NK-92 (cell line): ENCODE measurements around the gene GRB10.

Experiments used
- DNase-seq: peaks from one replicate; lab custom pipeline; 2025; ENCODE audit not compliant: unreplicated experiment; lab: John Stamatoyannopoulos, UW

GRB10 gene

DNA sequence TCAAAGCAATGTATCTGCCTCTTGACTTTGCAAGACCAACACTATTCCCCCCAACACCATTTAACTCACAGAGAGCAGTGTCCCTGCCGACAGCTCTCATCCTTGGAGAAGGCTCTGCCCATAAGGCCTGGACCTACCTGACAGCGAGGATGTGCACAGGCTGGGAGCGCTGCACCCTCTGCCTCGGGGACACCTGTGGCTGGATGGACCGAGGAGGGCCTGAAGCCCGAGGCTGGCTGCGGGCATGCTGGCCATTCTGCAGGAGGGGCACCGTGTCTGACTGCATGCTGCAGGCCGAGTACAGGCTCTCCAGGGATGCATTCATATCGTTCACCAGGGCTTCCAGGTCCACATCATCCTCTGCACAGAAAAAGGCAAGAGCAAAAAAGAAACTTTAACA is 108.4 kb downstream of the GRB10 start:
- DNase-seq: no peak

DNA sequence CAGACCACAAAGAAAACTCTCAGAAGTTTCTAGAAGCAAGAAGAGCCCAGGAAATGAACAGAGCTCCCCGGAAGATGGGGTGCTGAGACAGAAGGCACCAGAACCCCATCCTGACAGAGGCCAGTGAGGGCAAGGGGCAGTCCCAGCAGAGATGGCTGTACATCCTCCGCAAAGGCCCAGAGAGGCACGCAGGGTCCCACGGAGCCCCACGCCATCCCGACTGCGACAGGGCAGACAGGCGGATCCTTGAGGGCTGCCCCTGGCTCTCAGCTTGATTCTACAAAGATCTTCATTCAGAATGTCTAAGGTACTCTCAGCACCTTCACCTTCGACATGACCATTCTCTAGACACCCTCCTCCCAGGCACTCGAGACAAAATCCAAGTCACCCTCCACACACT is 109.6 kb downstream of the GRB10 start:
- no peak for DNase-seq

DNA sequence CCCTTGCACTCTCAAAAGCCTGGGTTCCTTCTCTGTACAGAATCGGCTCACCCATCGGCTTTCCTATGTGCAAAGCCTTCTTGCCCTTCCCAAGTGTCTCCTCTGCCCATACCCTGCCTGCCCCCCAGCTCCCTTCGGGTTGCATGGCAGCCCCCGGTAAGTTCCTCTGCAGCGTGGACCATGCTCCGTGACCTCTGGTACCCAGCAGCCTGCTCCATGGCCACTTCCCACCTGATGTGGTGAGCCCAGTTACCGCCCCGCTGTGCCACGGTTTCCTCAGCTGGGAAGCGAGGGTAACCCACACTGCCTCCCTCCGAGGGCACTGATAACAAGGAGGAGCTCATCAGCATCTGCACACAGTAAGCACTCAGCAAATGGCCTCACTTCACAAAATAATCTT is 110.7 kb downstream of the GRB10 start:
- no peak for DNase-seq

DNA sequence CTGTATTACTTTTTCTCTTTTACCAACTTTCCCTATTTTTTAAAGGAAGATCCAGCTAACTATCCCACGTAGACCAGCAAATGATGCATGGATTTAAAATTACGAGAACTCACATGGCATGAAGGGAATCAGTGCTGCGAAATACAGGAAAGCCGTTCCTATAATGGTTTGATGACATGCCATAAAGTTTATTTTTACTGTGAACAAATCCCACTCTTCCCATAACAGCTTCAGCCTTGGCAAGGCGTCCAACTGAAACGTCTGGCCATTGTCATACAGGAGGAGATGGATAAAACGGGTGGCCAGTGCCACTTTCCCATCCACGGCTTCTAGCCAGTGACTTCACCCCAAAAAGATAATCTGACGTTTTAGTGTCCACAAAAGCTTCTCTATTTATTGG is 111.3 kb downstream of the GRB10 start:
- DNase-seq: no peak

DNA sequence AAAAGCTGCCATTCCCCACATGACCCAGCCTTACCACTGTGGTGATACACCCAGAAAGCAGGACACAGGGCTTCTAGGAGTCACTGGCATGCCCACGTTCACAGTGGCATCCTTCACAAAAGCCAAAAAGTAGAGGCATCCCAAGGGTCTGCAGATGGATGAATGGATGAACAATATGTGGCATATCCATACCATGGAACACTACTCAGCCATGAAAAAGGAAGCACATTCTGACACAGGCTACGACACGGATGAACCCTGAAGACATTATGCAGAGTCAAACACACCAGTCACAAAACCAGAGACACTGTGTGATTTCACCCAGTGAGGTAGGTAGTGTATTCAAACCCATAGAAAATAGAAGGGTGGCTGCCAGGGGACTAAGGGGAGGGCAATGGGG is 112.8 kb downstream of the GRB10 start:
- no peak for DNase-seq

DNA sequence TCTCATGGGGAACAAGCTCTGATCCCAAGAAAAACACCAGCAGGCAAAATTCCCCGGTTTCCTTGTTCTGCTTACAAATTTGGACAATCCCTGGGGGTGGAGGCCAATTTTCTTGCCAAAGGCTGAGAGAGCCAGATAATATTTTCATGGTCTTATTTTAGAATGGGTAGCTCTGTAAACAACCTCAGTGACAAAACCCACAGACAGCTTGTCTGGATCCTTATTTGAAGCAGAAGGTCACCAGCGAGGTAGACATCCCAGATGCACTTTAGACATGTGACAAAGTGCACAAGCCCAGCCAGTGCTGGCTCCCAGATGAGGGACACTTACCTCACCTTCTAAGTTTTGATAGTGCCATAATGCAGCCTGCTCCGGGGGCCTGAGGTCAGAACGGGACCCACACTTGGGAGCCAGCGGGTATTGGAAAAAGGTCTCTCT is 114.9 kb downstream of the GRB10 start:
- no peak for DNase-seq

DNA sequence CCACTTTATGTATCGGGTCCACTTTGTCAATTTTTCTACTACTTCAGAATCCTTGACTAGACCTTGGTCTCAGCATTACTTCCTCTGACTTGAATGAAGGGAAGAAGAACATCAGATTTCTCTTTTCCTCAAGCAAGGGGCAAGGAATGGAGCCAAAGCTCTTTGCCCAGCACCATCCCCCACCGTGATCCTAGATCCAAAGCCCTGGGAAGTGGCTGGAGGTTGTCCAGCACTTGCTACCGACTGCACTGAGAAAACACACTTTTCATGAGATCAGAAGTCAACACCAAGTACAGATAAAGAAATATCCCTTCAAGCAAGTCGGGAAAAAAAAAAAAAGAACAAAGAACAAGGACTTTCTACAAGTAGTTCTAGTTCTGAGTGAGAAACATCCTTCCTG is 115.4 kb downstream of the GRB10 start:
- no peak for DNase-seq

DNA sequence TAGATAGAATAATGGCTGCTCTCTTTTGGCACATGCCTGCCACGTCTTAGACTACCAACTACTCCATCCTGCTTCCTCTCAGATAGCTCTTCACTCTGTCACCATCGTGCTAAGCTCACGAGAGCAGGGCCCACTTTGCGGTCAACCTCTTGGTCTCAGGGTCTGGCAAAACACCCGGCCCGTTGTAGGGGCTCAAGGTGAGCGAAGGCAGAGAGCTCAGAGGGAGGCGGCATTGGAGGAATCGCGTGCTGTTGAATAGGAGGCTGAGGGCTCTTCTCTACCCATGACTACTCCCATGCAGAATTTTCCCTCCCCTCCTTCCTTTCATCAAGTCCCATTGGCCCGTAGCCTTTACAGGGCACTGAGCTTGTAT is 116.6 kb downstream of the GRB10 start:
- no peak for DNase-seq

DNA sequence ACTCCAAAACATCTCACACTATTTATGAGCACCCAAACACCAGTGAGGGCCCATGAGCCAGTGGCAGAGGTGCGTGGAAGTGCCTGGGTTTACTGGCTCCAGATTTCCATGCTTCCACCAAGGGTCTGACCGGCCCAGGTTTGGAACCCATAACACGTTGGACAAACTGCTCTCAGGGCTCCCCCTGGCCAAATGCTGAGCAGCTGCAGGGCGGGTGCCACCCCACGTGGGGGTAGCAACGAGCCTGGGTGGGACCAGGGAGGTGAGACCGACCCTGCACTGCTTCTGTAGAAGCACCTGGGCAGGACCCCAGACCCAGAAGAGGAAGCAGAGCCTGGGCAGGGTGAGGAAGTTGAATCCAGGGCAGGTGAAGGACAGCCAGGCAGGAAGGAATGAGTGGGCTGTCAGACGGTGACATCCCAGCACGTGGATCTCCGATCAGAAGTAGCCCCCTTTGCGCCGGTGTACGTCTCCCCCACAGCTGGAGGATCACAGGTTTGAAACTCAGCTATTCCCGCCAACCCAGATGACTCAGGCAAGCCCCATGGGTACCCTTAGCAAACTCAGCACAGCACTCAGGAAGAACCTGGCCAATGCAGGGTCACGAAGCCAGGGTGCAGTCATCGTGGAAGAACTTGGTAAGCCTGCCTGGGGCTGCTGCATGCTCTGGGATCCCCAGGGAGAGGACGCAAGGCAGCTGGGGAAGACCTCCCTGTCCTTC is 117.1 kb downstream of the GRB10 start:
- no peak for DNase-seq

DNA sequence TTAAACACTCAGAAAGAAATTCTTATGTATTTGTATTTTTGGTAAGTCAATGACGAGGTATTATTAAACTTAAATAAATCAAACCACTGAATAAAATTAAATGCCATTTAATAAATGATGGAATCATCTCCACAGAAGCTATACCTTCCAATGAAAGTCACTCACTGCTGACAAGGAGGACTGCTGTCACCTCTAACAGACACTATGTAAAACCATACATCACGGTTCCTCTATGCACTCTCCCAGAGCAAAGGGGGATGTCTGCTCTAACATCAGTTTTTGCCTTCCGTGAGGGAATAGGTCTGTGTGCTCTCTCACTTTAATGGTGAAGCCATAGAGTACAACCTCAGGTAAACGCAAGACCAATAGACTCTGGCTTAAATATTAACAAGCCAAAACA is 117.8 kb downstream of the GRB10 start:
- DNase-seq: no peak

DNA sequence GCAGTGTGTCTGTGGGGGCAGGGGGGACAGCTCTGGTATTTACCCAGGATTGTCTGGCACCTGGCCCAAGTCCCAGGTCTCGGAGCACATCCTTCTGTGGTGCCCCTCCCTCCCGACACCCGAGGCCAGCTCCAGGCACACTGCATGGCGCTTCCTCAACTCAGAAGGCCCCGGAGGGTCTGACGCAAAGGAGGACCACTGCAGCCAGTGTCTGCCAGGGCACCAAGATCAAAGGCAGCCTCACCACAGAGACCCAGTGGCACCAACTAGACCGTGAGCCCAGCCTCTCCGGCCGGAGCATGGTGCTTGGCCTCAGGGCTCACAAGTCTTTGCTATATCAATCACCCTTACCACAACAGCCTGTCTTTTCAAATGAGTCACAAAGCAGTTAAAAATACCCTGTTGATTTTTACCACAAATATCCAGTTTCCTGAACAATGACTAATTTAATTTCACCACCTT is 118.2 kb downstream of the GRB10 start:
- no peak for DNase-seq

DNA sequence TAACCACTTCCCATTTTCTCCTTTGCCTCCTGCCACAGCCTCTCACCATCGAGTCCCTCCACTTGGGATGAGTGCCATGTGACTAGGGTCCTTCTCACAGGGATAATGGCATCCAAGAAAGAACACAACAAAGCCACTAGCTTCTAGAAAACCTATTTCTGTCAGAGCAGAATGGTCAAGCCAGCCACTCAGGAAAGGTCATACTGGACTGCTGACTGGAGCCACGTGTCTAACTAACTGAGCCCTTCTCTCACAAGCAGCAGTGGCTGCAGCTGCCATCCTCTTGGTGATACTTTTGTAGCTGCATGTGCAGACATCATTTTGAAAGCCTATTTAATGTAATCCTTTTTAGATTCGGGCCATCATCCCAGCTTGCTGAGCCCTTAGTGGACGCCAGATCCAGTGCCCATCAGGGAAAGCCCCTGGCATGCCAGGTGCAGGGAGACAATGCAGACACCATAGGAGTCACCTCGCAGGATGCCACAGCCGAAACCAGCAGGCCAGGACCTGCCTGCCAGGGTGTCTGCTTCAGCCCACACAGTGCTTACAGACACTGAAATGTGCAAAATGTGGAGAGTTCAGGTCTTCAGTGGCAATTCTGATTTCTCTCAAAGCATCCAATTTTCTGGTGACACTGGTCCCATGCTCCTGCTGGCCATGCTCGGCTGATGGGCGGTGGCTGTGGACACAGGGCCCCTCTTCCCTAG is 119.1 kb downstream of the GRB10 start:
- DNase-seq: no peak

DNA sequence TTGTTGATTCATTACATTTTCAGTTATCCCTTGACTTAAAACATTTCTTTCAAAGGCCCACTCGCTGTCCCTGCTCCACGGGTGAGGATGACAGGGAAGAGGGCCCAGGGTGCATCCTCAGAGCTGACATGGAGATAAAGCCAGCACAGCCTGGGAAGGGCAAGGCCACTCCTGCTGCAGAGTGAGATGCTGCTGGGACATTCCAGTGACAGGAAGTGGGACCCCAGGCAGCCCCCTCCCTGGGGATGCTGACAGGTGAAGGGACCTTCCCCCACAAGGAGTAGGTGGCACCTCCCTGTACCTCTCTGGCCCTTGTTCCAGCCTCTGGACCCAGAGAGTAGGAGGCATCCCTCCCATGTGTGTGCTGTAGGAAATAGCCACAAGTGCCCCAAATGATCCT is 119.7 kb downstream of the GRB10 start:
- DNase-seq: no peak

DNA sequence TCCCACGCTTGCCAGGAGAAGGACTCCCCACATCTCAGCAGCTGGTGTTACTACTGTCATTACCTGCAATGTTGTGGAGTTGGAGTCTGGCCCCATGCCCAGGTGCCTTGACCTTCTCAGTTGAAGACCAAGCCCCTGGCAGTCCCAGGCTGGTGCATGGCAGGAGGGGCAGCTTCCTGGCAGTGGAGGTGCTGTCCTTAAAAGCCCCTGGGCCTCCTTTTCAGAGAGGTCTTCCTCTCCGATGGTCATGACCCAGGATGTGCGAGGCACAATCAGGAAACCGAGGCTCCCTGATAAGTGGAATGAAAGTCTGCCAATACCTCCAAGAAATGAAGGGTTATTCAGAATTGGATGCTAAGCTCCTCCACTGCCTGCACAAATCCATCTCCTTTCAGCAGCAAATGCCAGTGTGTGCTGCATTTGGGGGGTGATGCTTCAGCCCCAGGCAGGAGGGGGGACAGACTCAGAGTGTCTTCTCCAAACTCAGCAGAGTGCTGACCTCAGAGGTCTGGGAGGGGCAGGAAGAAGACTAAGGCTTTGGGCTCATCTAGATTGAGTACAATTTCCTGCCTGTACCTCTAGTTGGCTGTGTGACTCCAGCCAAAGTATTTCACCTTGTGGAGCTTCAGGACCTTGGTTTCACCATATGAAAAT is 120.5 kb downstream of the GRB10 start:
- DNase-seq: no peak

DNA sequence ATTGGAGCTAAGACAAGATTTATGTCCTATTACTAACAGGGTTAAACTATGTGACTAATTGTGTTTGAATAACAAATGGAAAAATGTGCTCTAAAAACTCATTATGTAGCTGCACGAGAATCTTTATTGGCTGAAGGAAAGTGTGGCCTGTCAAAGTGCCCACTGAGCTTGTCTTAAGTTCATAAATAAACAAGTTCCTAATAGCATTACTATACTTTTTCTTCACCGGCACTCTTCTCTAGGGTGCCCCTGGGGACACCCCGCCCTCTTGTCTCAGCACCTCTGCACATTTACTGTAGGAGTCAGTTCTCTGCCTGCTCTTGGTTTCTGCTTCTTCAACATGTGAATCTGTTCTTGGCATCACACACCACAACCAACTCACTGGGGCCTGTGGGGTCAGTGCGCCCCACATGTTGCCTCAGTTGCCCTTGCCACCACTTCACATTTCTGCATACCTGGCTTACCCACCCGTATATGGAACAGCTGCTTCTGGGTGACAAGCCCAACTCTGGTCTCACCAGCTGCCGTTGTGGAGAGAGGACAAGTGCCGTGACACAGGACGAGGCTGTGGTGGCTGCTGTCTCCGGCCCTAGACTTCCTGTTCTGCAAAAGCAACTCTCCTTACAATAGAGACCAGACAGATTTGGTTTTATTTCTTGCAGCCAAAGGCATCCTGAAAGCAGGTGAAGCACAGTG is 121.2 kb downstream of the GRB10 start:
- no peak for DNase-seq

DNA sequence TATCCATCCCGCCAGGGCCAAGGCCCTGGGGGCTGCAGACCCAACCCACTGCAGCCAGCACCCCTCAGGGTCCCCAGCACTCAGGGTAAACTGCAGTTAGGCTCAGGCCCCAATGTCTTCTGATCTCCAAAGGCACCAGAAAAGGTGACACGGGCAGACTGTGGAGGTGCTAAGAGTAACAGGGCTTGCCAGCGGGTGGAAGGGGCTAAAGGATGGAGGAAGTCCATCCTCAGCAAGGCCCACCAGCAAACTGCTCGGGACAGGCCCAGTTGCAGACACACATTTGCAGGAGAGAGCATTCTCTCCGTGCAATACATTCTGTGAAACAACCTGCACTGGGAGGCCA is 121.9 kb downstream of the GRB10 start:
- DNase-seq: no peak

DNA sequence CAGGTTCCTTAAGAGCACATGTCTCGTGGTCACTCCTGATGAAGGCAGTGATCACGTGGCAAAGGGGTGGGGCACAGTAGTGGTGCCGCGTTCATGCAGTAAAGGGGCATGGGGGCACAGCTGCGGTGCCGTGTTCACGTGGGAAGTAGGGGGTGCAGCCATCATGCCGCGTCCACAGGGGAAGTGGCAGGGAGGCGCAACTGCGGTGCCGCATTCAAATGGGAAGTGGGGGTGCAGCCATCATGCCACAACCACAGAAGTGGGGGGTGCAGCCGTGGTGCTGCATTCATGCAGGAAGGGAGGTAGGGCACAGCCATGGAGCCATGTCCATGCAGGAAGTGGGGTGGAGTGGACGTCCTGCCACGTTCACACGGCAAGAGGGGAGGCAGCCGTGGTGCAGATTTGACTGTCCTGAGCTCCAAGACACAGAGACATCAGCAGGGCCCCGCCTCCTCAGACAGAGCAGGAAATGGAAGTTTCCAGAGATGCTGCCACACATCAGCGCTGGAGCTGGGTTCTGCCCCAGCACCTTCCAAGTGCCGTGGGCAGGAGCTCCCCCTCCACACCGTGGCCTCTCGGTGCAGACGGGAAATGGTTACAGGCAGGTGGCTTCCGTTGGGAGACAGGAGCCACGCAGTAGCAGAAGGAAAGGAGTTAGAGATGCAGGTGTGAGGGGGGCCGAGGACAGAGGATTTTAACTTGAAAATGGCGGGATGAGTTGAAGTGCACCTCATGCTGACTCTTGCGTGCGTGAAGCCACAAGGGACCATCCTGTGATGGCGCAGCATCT is 122.5 kb downstream of the GRB10 start:
- DNase-seq: no peak

DNA sequence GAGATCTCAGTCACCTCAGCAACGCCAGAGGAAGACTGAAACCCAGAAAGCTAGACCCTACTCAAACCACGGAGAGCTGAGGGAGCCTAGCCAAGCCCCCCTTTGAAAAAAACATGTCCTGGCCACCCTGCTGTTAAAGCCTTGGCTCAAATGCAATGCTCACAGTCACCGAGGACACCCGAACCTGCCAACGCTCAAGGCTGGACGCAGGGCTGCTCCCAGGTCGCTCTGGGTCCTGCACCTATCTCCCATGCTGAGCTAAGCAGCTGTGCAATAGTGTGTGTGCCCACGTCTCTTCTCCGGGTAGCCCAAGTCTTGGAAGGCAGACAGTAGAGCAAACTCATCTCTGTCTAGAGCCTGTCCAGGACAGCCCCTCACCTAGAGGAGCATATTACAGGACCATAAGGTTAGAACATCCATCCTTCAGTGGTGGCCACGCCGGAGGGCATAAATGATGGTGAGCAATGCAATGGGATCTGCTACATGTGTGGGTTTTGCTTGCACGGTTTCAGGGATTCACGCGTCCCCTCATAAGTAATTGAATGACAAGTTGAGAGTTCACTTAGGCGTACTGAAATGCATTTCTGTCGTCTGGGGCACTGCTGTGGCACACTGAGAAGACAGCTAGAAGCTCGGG is 123.2 kb downstream of the GRB10 start:
- DNase-seq: no peak

DNA sequence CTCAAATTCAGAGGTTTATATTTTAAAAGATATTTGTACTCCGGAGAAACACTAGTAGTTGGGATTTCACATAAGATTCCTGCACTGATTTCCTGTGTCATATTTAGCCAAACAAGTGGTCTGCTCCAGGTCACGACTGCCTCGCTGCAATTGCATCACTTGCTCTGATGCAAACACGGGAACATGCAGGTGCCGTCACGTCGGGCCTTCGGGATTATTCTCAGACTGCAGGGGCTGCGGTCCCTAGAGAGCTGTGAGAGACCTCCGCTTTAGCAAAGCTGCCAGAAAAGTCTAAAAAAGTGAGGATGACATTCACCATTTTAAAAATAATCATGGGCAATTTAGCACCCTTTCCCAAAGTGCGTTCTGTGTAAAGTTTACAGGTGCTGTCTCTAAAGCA is 124.0 kb downstream of the GRB10 start:
- no peak for DNase-seq

DNA sequence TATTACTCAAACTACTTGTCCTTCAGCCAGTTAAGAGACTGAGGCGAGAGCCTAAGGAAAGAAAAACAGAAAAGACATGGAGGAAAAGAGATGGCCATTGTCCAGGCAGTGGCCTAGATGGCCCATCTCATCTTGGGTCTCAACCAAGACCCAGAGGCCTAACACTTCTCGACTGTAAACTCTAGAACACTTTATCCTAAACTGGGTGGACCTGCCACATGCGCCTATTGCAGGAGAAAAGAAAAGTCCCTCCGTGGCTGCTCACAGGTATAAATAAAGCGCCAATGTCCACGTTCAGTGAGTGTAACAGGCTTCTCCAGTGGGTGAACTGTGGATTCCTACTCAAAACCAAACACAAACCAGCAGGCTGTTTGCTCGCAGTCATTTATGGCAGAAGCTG is 124.8 kb downstream of the GRB10 start:
- no peak for DNase-seq
